HepG2 (cell line): ENCODE data around the gene GLIPR1. TPM values are rescaled to one million over a fixed set of nuclear protein-coding genes. Genes with fewer than 3 reads are reported as not detected.

ENCODE experiments used
- ASH2L ChIP-seq: fragments of 300-600, 200-600 bp; sonication (generic); IDR thresholded peaks from 2 replicates; pipeline ENCODE4 v1.7.0; 2017; ENCODE audit warnings: low read depth, mild to moderate bottlenecking, moderate library complexity, mixed read lengths, low read length; ENCODE audit not compliant: insufficient read length
- CAMTA2 ChIP-seq: sonication (generic); formaldehyde crosslinking; IDR thresholded peaks from 2 replicates; pipeline ENCODE4 v1.4.0; 2020; ENCODE audit warnings: mild to moderate bottlenecking, missing genetic modification reagents, borderline replicate concordance
- FOXJ3 ChIP-seq: sonication (generic); formaldehyde crosslinking; IDR thresholded peaks from 2 replicates; pipeline ENCODE4 v1.4.0; 2020; ENCODE audit warnings: missing genetic modification reagents, mild to moderate bottlenecking, borderline replicate concordance
- FOXK1 ChIP-seq: sonication (generic); formaldehyde crosslinking; IDR thresholded peaks from 2 replicates; pipeline ENCODE4 v1.4.0; 2020; ENCODE audit warnings: low read depth, missing genetic modification reagents, borderline replicate concordance
- FOXP1 ChIP-seq, 2 experiments: fragments of 450-650 bp in 1 of 2; IDR thresholded peaks; 2 replicates each; pipeline ENCODE4 v1.6.1; 2017 to 2018; ENCODE audit warnings: antibody characterized with exemption in 1 of 2
- GATA4 ChIP-seq: sonication (generic); IDR thresholded peaks from 2 replicates; pipeline ENCODE4 v1.6.1; 2016; ENCODE audit warnings: antibody characterized with exemption, low read depth, borderline replicate concordance
- ISL2 ChIP-seq: sonication (generic); formaldehyde crosslinking; IDR thresholded peaks from 2 replicates; pipeline ENCODE4 v1.5.0; 2020; ENCODE audit warnings: missing genetic modification reagents
- KLF12 ChIP-seq: sonication (generic); formaldehyde crosslinking; IDR thresholded peaks from 2 replicates; pipeline ENCODE4 v1.4.0; 2020; ENCODE audit warnings: missing genetic modification reagents, borderline replicate concordance
- NCOA2 ChIP-seq: sonication (generic); formaldehyde crosslinking; IDR thresholded peaks from 2 replicates; pipeline ENCODE4 v1.8.0; 2022; ENCODE audit warnings: inconsistent platforms
- PHF21A ChIP-seq: sonication (generic); formaldehyde crosslinking; IDR thresholded peaks from 2 replicates; pipeline ENCODE4 v1.5.0; 2020; ENCODE audit warnings: mild to moderate bottlenecking, missing genetic modification reagents
- SALL1 ChIP-seq: sonication (generic); formaldehyde crosslinking; IDR thresholded peaks from 2 replicates; pipeline ENCODE4 v1.8.0; 2022; ENCODE audit warnings: mild to moderate bottlenecking, missing genetic modification reagents
- SAP130 ChIP-seq: IDR thresholded peaks from 2 replicates; pipeline ENCODE4 v1.6.1; 2016; ENCODE audit warnings: low read depth
- TBX2 ChIP-seq: sonication (generic); formaldehyde crosslinking; IDR thresholded peaks from 2 replicates; pipeline ENCODE4 v1.5.0; 2020; ENCODE audit warnings: missing genetic modification reagents, mild to moderate bottlenecking, borderline replicate concordance
- TGIF2 ChIP-seq: IDR thresholded peaks from 2 replicates; pipeline ENCODE4 v1.6.1; 2016; ENCODE audit warnings: control low read depth, missing compliant biosample characterization
- ZFP1 ChIP-seq: IDR thresholded peaks from 2 replicates; pipeline ENCODE4 v1.6.1; 2016
- ZNF24 ChIP-seq: fragments of 450-650 bp; IDR thresholded peaks from 2 replicates; pipeline ENCODE4 v1.6.1; 2017; ENCODE audit warnings: antibody characterized with exemption, mild to moderate bottlenecking
- ZNF496 ChIP-seq: sonication (generic); formaldehyde crosslinking; IDR thresholded peaks from 2 replicates; pipeline ENCODE4 v1.8.1; 2023; ENCODE audit warnings: mild to moderate bottlenecking, moderate library complexity, missing genetic modification reagents; ENCODE audit not compliant: insufficient replicate concordance
- ZNF883 ChIP-seq: sonication (generic); formaldehyde crosslinking; IDR thresholded peaks from 2 replicates; pipeline ENCODE4 v1.5.1; 2020; ENCODE audit warnings: mild to moderate bottlenecking, missing genetic modification reagents; ENCODE audit errors: not compliant biosample characterization
- ZNF891 ChIP-seq: sonication (generic); formaldehyde crosslinking; IDR thresholded peaks from 2 replicates; pipeline ENCODE4 v1.5.0; 2020; ENCODE audit warnings: mild to moderate bottlenecking, missing genetic modification reagents
- polyA plus RNA-seq, 8 experiments: library from polyadenylated mRNA; depleted of rRNA in 3 of 8; stranded (reverse) in 7 of 8; unstranded in 1 of 8; fragments of >200 nt; fragmentation: Illumina TruSeq in 4 of 8; extraction: Trizol in 4 of 8; gene quantifications; 2 replicates each; pipeline versions ENCODE4 v1.2.1 to v1.2.3, GENCODE V29; 2011 to 2016; ENCODE audit warnings: low read depth in 4 of 8, missing spikeins in 1 of 8, mixed read lengths in 1 of 8; ENCODE audit not compliant: insufficient read depth in 1 of 8
- total RNA-seq, 5 experiments: library from RNA; depleted of rRNA; stranded (reverse); fragments of >200 nt; fragmentation: Illumina TruSeq; extraction: Trizol; gene quantifications; 2 replicates each; pipeline ENCODE4 v1.2.3, GENCODE V29; 2016; ENCODE audit warnings: low read depth in 1 of 5
- TF ChIP-seq, protein P1 (sequence below), 2 experiments: sonication (generic) in 1 of 2; formaldehyde crosslinking in 1 of 2; IDR thresholded peaks; 2 replicates each; pipeline versions ENCODE4 v1.4.0 to v1.6.1; 2016 to 2020; ENCODE audit warnings: borderline replicate concordance in 1 of 2, low read depth in 1 of 2, mild to moderate bottlenecking in 1 of 2, missing genetic modification reagents in 1 of 2
- TF ChIP-seq, protein P2 (sequence below): sonication (generic); formaldehyde crosslinking; IDR thresholded peaks from 2 replicates; pipeline ENCODE4 v1.5.0; 2020; ENCODE audit warnings: missing genetic modification reagents
- TF ChIP-seq, protein P3 (sequence below): IDR thresholded peaks from 2 replicates; pipeline ENCODE4 v1.6.1; 2016; ENCODE audit warnings: mild to moderate bottlenecking

Gene GLIPR1
- total and polyA plus RNA-seq, 2 of the 13 experiments (the other 11 are each of a cell fraction or from before 2014, with no cell fraction given) = 1.9 to 5.0 TPM

DNA sequence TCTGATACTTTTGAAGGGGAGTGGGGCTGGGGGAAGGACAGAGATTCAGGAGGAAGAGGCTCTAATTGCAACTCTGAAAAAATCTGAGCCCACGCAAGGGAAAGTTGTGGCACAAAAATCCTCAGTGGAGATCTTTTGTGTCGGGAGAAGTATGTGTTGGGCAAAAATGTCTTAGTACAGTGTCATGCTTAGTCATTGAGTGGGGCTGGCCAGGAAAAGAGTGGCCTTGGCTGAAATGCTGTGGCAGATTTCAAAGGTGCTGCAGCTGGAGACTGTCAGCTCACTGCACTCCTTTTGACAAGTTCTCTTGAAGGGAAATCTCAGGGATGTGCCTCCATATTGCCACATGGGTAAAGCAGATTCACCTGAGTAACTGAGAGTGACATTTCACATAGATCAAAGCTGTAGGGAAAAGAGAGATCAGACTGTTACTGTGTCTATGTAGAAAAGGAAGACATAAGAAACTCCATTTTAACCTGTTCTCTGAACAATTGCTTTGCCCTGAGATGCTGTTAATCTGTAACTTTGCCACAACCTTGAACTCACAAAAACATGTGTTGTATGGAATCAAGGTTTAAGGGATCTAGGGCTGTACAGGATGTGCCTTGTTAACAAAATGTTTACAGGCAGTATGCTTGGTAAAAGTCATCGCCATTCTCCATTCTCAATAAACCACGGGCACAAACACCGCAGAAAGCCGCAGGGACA is 36.0 kb upstream of the GLIPR1 start (continued):
- TF ChIP-seq, protein P1, sequence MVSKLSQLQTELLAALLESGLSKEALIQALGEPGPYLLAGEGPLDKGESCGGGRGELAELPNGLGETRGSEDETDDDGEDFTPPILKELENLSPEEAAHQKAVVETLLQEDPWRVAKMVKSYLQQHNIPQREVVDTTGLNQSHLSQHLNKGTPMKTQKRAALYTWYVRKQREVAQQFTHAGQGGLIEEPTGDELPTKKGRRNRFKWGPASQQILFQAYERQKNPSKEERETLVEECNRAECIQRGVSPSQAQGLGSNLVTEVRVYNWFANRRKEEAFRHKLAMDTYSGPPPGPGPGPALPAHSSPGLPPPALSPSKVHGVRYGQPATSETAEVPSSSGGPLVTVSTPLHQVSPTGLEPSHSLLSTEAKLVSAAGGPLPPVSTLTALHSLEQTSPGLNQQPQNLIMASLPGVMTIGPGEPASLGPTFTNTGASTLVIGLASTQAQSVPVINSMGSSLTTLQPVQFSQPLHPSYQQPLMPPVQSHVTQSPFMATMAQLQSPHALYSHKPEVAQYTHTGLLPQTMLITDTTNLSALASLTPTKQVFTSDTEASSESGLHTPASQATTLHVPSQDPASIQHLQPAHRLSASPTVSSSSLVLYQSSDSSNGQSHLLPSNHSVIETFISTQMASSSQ (IDR thresholded peaks at IDR 0.05; ENCODE audit: low read depth) = peak; percentile 64
- TF ChIP-seq, protein P1 (CRISPR knock-in tag; IDR thresholded peaks at IDR 0.05; ENCODE audit: borderline replicate concordance) = peak; percentile 78; the same call in 1 of the 2 replicates
- TF ChIP-seq FOXK1 (CRISPR knock-in tag) (0 out of 2 replicates have a peak, but pooled peaks have one; percentile 48), FOXP1 (IDR thresholded peaks at IDR 0.05) (no peak), FOXP1 (CRISPR knock-in tag; IDR thresholded peaks at IDR 0.05) (peak; percentile 70), SAP130 (CRISPR knock-in tag) (peak; percentile 28; the same call in 1 of the 2 replicates), PHF21A (CRISPR knock-in tag) (no peak), TGIF2 (CRISPR knock-in tag) (0 out of 2 replicates have a peak, but pooled peaks have one; percentile 38), ZNF24 (no peak), FOXJ3 (CRISPR knock-in tag) (peak; percentile 52; the same call in 1 of the 2 replicates), KLF12 (0 out of 2 replicates have a peak, but pooled peaks have one; percentile 9), ZFP1 (no peak), NCOA2 (peak; percentile 48), SALL1 (CRISPR knock-in tag) (peak; percentile 10; the same call in 1 of the 2 replicates), ASH2L (peak; percentile 17), ZNF496 (CRISPR knock-in tag) (no peak), GATA4 (no peak), TBX2 (CRISPR knock-in tag) (peak; percentile 23; the same call in 1 of the 2 replicates), ZNF891 (CRISPR knock-in tag) (no peak), ZNF883 (CRISPR knock-in tag) (no peak), ISL2 (CRISPR knock-in tag) (0 out of 2 replicates have a peak, but pooled peaks have one; percentile 12), CAMTA2 (CRISPR knock-in tag) (no peak)
- TF ChIP-seq, protein P2, sequence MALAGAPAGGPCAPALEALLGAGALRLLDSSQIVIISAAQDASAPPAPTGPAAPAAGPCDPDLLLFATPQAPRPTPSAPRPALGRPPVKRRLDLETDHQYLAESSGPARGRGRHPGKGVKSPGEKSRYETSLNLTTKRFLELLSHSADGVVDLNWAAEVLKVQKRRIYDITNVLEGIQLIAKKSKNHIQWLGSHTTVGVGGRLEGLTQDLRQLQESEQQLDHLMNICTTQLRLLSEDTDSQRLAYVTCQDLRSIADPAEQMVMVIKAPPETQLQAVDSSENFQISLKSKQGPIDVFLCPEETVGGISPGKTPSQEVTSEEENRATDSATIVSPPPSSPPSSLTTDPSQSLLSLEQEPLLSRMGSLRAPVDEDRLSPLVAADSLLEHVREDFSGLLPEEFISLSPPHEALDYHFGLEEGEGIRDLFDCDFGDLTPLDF = 0 out of 2 replicates have a peak, but pooled peaks have one; percentile 13
- TF ChIP-seq, protein P3, sequence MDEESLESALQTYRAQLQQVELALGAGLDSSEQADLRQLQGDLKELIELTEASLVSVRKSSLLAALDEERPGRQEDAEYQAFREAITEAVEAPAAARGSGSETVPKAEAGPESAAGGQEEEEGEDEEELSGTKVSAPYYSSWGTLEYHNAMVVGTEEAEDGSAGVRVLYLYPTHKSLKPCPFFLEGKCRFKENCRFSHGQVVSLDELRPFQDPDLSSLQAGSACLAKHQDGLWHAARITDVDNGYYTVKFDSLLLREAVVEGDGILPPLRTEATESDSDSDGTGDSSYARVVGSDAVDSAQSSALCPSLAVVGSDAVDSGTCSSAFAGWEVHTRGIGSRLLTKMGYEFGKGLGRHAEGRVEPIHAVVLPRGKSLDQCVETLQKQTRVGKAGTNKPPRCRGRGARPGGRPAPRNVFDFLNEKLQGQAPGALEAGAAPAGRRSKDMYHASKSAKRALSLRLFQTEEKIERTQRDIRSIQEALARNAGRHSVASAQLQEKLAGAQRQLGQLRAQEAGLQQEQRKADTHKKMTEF (CRISPR knock-in tag) = 0 out of 2 replicates have a peak, but pooled peaks have one; percentile 25
